Activated CD4-positive, CD25-positive, alpha-beta regulatory T cell treated with anti-CD3 and anti-CD28 coated beads, Interleukin-2, amount 50 U/mL, for 16 hours (primary cell): Measurements from ENCODE around the gene TCAIM.

Source experiments
- DNase-seq: peaks from one replicate; pipeline ENCODE4 v3.0.0-alpha.2; 2020; ENCODE audit warnings: low read depth, low spot score

The TCAIM gene

DNA sequence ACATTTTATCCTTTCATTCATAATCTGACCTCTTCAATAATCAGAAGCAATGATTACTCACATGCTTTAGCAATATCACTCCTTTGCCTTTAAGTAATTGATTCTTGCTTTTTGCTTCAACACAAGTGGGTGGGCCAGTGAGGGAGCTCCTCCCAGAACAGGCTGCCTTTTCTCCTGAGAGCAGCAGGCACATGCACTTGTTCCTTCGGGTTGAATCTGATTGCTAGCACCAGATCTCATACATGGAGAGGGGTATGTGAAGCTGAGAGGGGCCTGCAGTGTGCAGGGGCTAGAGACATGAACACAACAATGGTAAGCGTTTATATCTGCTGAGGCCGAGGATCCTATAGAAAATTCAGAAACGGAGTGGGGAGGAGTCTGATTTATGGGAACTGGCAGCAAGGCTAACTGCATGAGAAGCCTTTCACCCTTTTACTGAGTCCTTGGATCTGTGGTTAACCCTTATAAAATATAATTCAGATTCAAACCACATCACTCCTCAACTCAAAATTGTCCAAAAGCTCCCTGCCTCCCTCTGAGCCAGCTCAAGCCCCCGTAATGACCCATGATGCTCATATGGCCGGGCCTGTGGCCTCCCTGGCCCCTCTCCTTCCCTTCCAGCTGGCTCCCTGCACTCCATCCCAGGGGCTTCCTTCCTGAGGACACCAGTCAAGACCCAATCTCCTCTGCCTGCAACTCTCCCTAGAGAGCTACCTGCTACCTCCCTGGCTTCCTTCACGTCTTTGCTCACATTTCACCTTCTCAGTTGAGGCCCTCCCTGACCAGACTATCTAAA lies 106.5 kb downstream of the TCAIM start:
- no peak for DNase-seq

GRCh38 chr3:44445786-44446185 lies 107.2 kb downstream of the TCAIM start:
- DNase-seq, result no peak

GRCh38 chr3:44446929-44447328 lies 108.4 kb downstream of the TCAIM start:
- DNase-seq, result no peak

DNA sequence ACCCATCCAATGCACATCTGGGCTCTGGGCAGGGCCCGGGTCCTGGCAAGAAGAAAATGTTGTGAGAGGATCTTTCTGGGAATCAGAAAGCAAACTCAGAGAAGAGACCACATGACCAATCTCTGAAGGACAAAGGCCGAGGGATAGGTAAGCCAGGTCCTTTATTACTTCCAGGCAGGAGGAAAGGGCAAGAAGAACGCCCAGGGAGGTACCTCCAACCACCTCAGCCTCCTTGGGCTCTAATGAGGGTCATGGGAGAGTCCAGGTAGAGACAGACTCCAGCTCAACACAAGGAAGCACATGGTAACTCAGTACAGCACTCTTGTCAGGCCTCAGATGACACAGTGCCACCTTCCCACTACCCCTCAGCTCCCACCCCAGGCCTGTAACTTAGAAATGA lies 112.9 kb downstream of the TCAIM start:
- DNase-seq, result no peak

DNA sequence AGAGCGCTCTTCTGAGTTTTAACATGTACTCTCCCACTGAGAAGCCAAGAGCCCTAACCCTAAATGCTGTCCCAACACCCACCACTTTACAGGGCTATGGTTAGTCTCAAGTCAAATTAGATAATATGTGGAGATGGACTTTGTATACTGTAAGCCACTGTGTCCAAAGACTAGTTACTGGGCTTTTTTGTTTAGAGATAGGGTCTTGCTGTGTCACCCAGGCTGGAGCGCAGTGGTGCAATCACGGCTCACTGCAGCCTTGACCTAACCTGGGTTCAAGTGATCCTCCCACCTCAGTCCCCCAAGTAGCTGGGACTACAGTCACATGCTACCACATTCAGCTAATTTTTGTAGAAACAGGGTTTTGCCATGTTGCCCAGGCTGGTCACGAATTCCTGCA lies 115.7 kb downstream of the TCAIM start:
- DNase-seq, result no peak

GRCh38 chr3:44455318-44455717 lies 116.8 kb downstream of the TCAIM start:
- no peak for DNase-seq
